Measurements from ENCODE around the gene FYN. TPM values are rescaled to one million over a fixed set of nuclear protein-coding genes. Genes with fewer than 3 reads are reported as not detected.
A peak's percentile ranks its signal among the peaks of the same experiment; 100 is the strongest.

FYN gene
- total RNA-seq, 1 experiment from 2014 or later, result 51.5 TPM

GRCh38 chr6:111832833-111833418, 40.3 kb downstream of the FYN start:
- DNase-seq (ENCODE audit: low read depth), result no peak

- DNase-seq (ENCODE audit: low read depth), result no peak
These were observed 41.8 kb downstream of the FYN start for GRCh38 chr6:111831408-111831807.

GRCh38 chr6:111829998-111830397, 43.3 kb downstream of the FYN start:
- no peak for DNase-seq (ENCODE audit: low read depth)

GRCh38 chr6:111829581-111829980, 43.7 kb downstream of the FYN start:
- no peak for DNase-seq (ENCODE audit: low read depth)

- no peak for DNase-seq (ENCODE audit: low read depth)
These were observed 44.4 kb downstream of the FYN start for GRCh38 chr6:111828809-111829208.

- DNase-seq (ENCODE audit: low read depth), result no peak
These were observed 47.7 kb downstream of the FYN start for GRCh38 chr6:111825439-111826086.

GRCh38 chr6:111824608-111825337, 48.5 kb downstream of the FYN start:
- DNase-seq (ENCODE audit: low read depth), result no peak

- DNase-seq (ENCODE audit: low read depth), result peak; percentile 72
These were observed 49.2 kb downstream of the FYN start for GRCh38 chr6:111823831-111824607.

GRCh38 chr6:111823012-111823411, 50.2 kb downstream of the FYN start:
- no peak for DNase-seq (ENCODE audit: low read depth)

- no peak for DNase-seq (ENCODE audit: low read depth)
These were observed 53.8 kb downstream of the FYN start for GRCh38 chr6:111819458-111819857.

GRCh38 chr6:111818539-111819226, 54.6 kb downstream of the FYN start:
- DNase-seq (ENCODE audit: low read depth), result no peak

GRCh38 chr6:111817451-111818120, 55.7 kb downstream of the FYN start:
- no peak for DNase-seq (ENCODE audit: low read depth)

- no peak for DNase-seq (ENCODE audit: low read depth)
These were observed 59.5 kb downstream of the FYN start for GRCh38 chr6:111813677-111814310.

GRCh38 chr6:111813237-111813636, 60.0 kb downstream of the FYN start:
- DNase-seq (ENCODE audit: low read depth), result no peak

- no peak for DNase-seq (ENCODE audit: low read depth)
These were observed 60.9 kb downstream of the FYN start for GRCh38 chr6:111812060-111813038.

GRCh38 chr6:111810294-111811131, 62.7 kb downstream of the FYN start:
- no peak for DNase-seq (ENCODE audit: low read depth)

GRCh38 chr6:111809766-111810165, 63.5 kb downstream of the FYN start:
- no peak for DNase-seq (ENCODE audit: low read depth)

- peak; percentile 40 for DNase-seq (ENCODE audit: low read depth)
These were observed 64.0 kb downstream of the FYN start for GRCh38 chr6:111809264-111809663.

- DNase-seq (ENCODE audit: low read depth), result no peak
These were observed 64.8 kb downstream of the FYN start for GRCh38 chr6:111808493-111808892.

All from RPMI7951 (cell line).